Stimulated activated CD4-positive, alpha-beta T cell treated with anti-CD3 and anti-CD28 coated beads, Interleukin-15, amount 100 ng/mL, for 48 hours (primary cell): ENCODE results near the gene MTRFR.
"Not testable (repeated sequence)": the region's sequence is repeated elsewhere in the genome, so short reads cannot be mapped to it uniquely, and the experiment has no call there.

Experiments
- DNase-seq, 2 donors: peaks; one replicate each; pipeline ENCODE4 v3.0.0-alpha.2; 2020; ENCODE audit warnings: low read depth in 2 of 2

Gene MTRFR

DNA sequence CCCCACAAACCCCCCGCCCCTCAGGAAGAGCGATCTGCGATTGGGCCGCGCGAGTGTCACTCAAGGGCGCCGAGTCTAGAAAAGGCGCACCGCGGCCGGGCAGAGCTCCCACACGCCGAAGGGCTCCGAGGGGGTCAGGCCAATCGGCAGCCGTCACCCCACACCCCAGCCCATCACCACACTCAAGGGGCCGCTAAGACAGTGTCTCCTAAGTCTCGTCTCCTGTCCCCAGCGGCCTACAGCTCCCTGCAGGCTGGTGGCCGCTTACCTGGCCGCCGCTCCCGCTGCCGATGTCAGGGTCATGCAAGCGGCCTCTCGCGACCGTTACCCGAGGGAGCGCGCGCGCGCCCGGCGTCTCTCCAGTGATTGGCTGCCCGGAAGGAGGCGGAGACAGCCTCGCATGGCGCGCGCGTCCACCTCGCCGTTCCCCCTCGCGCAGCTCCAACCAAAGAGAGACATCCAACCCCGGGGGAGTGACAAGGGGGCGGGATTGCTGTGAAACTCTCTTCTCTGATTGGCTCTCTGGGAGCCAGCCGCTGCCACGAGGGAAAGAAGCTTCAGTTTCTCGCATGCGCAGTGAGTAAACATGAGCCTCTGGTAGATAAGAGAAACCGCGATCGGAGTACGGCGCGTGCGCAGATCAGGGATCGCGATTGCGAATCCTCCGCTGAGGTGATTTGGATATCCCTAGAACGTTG lies at the start of gene MTRFR, which contains the start of gene MPHOSPH9:
MTRFR (plus strand) TSS at position 630 of the 698 bp plus-strand sequence. CDS start 20,239 bp downstream, outside the sequence.
MPHOSPH9 (minus strand) TSS at position 335 of the 698 bp plus-strand sequence. CDS start 2,777 bp downstream, outside the sequence.
- DNase-seq, result peak; percentile 98

GRCh38 chr12:123187637-123188036 lies 45.6 kb upstream of the MTRFR start:
- DNase-seq, result no peak

- DNase-seq, result no peak
Measured at GRCh38 chr12:123199936-123200335, 33.3 kb upstream of the MTRFR start.

DNA sequence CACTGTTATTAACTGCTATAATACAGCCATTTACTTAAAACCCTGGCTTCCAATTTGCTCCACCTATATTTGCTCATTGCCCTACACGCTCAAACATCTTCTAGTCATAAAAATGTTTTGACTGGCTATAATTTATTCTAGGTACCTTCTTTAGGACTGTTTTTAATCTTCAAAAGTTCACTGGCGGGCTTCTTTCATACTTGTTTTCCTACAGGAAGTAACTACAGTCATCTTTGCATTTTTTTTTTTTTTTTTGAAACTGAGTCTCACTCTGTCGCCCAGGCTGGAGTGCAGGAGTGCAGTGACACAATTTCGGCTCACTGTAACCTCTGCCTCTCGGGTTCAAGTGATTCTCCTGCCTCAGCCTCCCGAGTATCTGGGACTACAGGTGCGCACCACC lies 32.8 kb upstream of the MTRFR start:
- DNase-seq, result no peak

GRCh38 chr12:123206794-123207193 lies 26.4 kb upstream of the MTRFR start:
- DNase-seq, result not testable (repeated sequence)

- DNase-seq, result not testable (repeated sequence)
Measured at GRCh38 chr12:123207815-123208214, 25.4 kb upstream of the MTRFR start.

GRCh38 chr12:123223241-123223668 lies 10.0 kb upstream of the MTRFR start:
- peak; percentile 44 to 49 for DNase-seq

DNA sequence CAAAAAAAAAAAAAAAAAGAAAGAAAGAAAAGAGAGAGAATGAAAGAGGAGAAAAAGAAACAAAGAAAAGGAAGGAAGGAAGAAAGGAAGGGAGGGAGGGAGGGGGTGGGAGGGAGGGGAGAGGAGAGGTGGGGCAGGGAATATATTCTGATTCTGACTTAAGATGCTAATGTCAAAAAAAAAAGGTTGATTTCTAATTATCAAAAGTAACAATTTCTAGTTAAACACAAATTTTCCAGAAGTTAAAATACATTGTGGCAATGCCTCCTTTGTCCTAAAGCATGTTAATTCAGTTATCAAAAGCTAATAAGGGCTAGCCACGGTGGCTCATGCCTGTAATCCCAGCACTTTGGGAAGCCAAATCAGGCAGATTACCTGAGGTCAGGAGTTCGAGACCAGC lies 7.8 kb upstream of the MTRFR start:
- DNase-seq, result no peak

DNA sequence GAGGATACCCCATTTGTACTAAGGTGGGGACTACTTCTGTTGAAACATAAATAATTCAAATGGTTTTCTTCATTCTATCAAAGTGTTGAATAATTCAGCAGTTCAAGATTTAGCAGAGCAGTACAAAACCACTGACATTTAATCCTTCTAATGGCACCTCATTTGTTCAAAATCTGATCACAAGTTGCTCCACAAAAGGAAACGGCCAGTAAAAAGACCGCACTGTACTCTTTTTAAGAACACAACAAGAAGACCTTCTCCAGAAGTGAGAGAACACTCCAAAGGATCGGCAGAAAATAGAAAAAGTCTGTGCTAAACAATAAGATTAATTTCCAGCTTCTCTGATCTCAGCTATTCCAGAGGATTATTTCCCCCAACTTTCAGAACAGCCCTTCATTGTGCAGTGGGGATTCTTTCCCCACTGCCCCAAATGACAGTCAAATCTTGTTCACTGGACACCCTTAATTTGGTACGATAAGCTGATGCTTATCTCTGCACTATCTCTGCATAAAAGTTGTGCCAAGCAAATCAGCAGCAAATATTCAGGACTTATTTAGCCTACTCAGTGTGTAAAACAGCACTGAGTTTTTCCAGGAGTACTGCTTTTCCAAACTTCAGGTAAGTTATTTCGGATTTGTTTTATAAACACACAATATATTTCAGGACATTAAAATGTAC lies 5.5 kb upstream of the MTRFR start:
- DNase-seq, result no peak

DNA sequence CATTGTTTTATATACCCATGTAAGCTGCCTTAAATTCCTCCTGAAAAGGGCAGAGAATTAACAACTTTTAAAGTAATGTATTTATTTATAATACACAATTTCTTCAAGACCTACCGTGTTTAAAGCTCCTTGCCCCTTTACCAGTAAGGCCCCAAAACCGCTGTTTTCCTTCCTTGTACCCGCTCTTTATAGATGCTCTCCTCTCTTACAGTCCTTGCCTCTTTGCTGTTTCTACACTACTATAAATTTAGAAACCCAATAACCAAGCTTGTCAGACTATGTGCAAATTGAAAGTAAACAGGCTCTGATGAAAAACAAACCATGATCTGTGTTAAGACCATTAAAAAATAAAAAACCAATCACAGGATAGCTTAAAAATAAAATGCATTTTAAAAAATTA lies 4.2 kb upstream of the MTRFR start:
- no peak for DNase-seq

GRCh38 chr12:123231931-123232330 lies 1.3 kb upstream of the MTRFR start:
- no peak for DNase-seq

DNA sequence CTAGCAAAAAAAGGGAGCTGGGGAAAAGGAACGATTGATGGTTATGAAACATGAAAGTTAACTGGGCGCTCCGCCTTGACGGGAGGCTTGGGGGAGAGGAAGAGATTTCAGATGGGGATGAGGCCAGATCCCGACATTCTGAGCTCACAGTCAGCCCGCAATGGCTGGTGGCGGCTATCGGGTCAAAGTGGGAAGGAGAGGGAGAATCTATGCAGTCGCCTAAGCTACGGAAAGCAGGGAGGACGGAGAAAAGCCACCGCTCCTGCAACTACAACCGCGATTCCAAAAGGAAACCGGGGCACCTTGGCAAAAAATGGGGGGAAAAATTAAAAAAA lies 797 bp upstream of the MTRFR start:
- no peak for DNase-seq

DNA sequence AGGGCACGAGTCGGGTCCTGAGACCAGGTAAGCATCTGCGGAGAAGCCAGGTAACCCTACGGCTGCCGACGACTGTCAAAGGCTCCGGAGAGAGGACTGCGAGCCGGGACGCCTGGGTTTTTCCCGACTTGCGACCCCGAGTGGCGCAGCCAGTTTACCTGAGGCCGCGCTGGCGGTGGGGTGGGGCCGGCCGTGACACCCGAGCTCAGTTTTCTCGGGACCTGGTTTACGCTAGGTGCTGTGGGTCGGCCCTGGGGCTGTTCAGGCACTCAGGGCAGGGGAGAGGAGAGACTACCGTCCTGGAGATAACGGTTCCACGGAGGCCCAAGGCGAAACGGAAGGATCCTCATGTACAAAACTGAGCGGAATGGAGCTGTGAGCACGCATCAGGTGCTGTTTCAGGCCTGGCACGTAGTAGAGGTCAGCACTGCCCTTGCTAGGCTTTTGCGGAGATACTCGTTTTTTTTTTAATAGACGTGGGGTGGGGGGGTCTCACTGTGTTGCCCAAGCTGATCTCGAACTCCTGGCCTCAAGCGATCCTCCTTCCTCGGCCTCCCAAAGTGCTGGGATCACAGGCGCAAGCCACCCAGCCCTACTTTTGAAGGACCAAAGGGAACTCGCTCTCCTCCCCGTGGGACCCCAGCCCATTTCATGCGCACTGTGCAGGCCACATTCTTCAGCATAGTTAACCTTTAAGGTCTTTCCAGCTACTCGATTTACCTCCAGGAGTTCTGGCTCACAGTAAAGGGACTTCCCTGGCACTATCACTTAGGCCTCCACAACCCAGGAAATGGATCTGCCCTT lies 471 bp downstream of the MTRFR start:
- no peak for DNase-seq

GRCh38 chr12:123237646-123238329 lies 4.6 kb downstream of the MTRFR start:
- peak; percentile 21 to 62 for DNase-seq

- no peak for DNase-seq
Measured at GRCh38 chr12:123238330-123238682, 5.1 kb downstream of the MTRFR start.

DNA sequence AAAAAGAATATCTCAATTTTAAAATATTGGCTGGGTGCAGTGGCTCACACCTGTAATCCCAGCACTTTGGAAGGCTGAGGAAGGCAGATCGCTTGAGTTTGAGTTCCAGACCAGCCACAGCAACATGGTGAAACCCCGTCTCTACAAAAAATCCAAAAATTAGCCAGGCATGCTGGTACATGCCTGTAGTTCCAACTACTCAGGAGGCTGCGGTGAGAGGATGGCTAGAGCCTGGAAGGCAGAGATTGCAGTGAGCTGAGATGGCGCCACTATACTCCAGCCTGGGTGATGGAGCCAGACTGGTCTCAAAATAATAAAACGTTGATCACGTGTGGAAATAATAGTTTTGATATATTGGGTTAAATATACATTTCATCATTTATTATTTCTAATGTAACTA lies 5.7 kb downstream of the MTRFR start:
- DNase-seq, result no peak

- no peak for DNase-seq
Measured at GRCh38 chr12:123242116-123242904, 9.1 kb downstream of the MTRFR start.

DNA sequence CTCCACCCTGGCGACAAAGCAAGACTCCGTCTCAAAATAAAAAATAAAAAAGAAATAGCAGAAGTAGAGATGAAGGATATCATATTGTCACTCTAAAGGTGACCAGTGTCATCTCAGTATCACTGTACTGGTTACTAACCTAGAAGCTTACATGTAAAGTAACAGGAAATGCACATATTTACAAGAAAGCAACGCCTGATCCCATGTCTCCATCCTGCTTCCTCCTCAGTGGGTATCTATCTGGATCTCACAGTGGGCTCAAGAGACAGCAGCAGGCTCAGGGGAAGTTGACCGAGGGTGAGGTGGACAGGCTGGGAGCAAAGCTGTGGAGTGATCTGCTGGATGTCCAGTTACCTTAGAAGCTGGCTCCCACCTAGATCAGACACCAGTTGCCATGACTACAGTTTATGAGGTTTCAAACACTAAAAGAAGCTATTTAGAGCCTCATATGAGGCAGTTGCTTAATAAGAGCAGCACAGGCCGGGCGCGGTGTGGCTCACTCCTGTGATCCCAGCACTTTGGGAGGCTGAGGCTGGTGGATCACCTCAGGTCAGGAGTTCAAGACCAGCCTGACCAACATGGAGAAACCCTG lies 10.5 kb downstream of the MTRFR start:
- DNase-seq, result no peak

- DNase-seq, result no peak
Measured at GRCh38 chr12:123245678-123246077, 12.4 kb downstream of the MTRFR start.

DNA sequence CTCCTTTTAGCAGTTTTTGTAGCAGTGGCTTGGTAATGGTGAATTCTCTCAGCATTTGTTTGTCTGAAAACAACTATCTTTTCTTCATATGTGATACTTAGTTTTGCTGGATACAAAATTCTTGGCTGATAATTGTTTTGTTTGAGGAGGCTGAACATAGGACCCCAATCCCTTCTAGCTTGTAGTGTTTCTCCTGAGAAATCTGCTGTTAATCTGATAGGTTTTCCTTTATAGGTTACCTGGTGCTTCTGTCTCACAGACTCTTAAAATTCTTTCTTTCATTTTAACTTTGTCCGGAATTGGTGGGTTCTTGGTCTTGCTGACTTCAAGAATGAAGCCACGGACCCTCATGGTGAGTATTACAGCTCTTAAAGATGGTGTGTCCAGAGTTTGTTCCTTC lies 14.9 kb downstream of the MTRFR start:
- not testable (repeated sequence) for DNase-seq
